Activated T-cell treated with anti-CD3 and anti-CD28 coated beads, Interleukin-2, amount 50 U/mL, for 1 hour (primary cell): ENCODE measurements around the gene BRAT1.

ENCODE experiments used
- DNase-seq: peaks from one replicate; pipeline ENCODE4 v3.0.0-alpha.2; 2020

The BRAT1 gene

DNA sequence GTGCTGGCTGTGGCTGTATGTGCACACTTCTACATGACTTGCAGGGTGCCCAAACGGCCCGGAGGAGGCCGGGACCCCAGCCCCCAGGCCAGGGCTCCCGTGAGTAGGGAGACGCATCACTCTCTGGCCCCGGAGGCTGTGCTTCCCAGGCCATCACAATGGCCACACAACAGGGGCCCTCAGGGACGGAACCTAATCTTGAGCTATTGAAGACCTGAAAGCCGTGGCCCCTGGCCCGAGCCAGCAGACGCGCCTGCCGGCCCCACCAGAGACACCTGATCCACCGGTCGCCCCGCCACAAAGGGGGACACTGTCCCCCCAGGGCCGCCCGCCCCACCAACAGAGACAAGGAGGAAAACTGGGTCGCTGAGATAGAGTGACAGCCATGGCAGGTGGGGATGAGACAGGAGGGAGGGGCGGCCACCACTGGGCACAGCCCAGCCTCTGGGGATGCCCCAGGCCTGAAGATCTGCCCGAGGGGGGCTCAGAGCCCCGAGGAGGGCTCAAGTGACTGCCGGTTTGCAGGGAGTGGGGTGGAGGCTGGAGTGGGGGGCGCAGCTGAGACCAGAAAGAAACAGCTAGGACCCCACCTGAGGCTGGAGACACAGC, 45.9 kb downstream of the BRAT1 start:
- DNase-seq = peak; percentile 32

DNA sequence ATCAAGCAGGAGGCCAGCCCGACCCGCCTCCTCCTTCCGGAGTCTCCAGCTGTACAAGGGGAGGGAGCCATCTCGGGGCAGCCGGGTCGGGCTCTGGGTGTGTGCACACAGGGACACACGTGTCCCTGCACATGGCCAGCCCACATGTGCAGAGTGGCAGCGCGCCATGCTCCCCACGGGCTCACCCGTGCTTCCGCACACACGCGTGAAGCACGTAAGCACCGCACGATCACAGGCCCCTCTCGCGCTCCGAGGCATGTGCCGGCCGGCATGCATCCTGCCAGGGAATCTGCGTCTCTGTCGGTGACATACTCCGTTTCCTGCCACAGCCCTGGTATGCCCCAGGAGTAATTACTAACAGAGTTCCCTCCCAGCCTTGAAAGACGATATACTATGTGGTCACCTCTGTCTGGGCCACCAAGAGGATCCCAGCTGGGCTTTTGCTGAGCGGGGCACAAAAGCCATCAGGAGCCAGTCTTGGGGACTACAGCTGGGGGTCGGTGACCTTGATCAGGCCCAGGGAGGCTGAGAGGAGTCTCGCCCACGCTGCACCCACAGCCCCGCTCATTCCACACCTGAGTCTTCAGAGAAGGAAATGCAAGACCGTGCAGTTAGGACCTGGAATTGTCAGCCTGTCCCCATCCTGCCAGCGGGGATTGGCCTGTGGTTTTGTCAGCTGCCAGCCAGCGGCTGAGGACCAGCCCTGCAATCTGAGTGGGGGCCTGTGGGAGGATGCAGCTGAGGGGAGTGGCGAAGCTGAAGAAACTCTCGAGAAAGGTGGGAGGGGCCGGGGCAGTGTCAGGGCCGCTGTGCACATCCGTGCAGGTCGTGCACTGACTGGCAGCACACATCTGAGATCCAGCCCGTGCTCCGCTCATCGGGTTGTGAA, 46.8 kb downstream of the BRAT1 start:
- peak; percentile 75 for DNase-seq

DNA sequence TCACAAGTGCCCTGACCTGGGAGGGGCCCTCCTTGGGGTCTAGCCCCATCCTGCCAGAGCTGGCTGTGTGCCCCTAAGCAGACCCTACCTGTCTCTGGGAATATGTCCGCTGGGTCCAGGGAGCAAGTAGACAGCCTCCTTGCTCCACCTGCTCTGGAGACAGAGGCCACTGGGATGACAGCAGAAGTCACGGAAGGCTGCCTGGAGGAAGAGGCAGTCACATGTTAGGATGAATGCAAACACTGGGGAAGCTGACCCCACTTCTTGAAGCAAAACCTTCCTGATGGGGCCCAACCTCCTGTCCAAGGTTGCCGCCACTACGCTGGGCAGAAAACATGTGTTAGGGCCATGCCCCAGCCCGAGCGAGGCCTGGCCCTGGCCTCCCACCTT, 47.4 kb downstream of the BRAT1 start:
- no peak for DNase-seq

DNA sequence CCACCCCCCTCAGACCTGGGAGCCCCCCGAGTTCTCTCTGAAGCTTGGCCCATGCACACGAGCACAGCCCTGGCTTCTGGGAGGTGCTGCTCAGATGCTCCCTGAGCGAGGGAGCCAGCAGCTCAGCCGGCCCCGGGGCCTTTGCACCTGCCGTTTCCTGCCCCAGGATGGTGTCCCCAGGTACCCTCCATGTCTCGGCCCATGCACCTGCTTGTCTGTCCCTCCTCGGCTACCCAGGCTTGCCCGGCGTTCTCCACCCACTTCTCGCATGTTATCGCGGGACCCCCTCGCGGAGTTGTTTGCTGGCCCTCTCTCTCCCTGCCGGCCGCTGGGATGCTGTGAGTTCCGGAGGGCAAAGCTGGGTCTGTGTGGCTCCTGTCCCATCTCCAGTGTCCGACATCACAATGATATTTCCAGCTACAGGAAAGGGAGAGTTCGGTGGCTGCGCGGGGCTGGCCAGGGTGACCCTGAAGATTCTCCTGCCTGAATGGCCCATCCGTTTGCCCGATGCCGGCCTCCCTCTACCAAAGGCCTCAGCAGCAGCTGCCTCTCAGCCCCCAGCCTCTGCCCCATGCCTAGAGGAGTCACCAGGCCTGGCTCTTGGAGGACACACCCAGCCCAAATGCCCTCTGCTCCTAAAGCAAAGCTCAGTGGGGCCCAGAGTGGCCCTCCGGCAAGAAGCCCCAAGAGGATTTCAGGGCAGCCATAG, 48.0 kb downstream of the BRAT1 start:
- DNase-seq = no peak

DNA sequence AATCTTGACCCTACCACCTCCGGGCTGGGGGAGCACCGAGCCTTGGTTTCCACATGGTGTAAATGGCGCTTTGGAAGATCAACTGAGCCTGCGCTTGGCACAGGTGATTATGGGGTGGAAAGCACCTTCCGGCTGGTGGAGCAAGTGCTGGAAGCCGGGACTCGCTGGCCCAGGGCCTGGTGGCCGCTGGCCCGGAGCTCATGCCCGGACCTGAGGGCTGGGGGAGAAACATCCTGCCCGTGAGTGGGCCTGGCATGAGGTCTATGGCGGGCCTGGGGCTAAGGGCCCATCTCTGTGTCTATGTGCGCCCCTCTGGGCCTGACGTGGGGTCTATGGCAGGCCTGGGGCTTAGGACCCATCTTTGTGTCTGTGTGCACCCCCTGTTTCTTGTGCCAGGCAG, 49.9 kb downstream of the BRAT1 start:
- DNase-seq = no peak

DNA sequence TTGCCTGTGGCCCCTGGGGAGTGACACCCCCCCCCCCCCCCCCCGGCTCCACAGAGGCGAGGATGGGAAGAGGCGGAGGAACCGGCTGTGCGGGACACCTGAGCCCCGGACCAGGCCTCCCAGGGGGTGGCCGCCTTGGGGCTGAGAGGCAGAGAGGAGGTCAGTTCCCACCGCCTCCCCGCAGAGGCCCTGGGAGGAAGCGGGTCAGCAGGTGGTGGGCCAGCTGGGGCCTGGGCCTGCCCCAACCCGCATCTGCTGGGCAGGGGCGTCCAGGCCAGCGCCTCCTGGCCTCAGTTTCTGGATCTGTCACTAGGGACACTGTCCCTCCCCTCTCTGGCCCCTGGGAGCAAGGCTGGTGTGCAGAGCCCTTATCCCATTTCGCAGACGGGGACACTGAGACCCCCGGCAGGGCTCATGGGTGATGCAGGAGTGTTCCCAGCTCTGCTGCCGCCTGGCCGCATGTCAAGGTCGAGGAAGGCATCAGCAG, 50.4 kb downstream of the BRAT1 start:
- DNase-seq = no peak

DNA sequence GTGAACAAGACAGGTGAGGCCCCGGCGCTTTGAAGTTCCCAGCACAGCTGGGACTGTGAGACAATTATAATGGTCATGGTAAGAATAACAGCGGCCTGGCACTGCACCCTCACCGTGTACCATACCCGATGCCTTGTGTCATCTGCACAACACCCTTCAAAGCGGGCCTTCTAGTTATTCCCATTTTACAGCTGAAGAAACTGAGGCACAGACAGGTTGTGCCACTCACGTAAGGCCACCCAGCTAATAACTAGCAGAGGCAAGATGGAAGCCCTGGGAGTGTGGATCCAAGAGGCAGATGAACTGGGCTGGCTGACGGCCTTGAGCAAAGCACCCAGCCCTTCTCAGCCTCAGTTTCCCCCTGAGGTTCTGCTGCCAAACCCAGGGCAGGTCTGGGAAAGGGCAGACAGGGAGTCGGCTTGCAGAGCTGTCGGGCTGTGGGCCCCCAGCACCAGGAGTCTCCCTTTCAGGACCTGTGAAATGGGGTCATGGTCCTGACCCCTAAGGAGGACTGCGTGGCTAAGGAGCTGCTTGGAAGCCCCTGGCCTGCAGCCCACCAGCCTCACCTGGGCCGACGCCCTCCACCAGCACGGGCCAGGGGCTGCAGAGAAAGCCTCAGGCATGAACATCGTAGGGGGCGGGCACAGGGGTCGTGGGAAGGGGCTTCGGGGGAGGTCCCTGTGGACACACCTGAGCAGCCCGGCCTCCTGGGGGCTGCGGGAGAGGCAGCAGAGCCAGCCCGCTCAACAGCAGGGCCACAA, 51.0 kb downstream of the BRAT1 start:
- no peak for DNase-seq

DNA sequence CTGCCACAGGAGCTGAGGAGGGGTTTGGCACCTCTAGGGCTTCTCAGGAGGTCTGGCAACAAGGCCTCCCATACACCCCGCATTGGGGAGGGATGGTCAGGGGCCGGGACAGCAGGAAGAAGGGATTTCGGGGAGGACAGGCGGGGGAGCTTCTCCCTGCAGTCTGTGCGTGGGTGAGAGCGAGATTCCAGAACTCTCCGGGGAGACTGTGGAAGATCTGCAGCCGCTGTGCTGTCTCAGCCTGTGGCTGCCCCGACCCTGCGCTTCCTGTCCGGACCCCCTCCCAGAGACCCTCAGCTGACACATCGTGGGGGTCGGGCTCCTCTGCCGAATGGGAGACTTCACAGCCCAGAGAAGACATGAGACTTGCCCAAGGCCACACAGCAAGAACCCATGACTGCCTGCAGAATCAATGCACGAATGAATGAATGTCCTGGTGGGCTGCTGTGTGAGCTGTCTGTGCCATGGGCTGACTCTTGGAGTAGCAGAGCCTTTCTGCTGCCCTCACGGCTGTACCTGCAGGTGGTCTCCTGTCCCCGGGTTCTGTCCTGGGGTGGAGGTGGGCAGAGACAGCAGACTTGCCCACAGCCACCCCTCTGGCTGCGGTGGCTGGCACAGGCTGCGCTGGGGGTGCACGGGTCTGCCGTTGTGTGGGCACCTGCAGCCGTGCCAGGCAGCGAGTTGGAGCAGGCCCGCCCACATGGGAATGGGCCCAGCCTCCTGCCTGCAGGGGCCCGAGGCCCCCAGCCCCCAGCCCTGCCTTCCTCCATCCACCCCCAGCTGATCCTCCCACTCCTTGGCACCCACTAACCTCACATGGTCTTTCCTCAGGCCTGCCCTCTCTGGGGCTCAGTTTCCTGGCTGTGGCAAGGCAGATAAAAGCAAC, 52.0 kb downstream of the BRAT1 start:
- DNase-seq = no peak

DNA sequence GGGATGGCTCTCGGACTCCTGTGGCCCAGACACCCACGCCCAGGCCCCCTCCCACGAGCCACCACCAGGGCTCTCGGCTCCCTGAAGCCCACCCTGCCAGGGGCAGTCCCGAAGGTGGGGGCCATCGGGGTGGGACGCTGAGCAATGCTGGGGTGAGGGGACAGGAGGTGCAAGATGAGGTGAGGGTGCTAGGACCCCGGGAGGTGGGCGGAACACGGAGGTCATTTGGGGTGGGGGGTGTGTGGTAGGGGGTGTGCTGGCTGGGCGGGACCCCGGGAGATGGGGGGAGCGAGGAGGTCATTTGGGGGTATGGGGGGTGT, 52.7 kb downstream of the BRAT1 start:
- no peak for DNase-seq

DNA sequence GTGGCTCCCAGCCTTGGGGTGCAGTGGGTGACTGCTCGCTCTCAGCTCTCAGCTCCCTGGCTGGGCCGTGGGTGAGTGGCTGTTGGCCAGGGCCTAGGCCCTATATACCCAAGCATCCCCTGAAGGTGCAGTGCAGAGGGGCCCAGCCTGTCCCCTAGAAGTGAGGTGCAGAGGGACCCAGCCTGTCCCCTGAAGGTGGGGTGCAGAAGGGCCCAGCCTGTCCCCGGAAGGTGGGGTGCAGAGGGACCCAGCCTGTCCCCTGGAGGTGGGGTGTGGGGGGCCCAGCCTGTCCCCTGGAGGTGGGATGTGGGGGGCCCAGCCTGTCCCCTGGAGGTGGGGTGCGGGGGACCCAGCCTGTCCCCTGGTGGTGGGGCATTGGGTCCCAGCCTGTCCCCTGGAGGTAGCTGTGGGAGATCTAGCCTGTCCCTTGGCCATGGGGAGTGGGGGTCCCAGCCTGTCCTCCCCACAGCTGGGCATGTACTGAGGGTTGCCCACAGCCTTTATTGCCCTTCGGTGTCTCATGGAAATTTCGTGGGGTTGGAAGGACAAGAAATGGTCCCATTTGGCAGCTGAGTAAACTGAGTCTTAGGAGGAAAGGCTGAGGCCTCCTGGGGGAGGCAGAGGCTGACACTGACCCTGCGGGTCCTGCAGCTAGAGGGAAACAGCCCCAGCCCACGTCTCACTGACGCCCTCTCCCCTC, 53.2 kb downstream of the BRAT1 start:
- no peak for DNase-seq

DNA sequence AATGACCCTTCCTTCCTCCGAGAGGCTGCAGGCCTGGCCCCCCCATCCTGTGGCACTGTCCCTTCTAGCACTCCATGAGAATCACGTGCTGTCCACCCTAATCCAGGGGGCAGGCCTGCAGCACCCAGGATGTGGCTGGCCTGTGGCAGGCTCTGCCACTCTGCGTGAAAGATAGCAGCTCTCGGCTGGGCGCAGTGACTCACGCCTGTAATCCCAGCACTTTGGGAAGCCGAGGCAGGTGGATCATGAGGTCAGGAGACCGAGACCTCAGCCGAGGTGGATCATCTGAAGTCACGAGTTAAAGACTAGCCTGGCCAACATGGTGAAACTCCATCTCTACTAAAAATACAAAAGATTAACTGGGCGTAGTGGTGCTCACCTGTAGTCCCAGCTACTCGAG, 54.6 kb downstream of the BRAT1 start:
- DNase-seq = no peak

DNA sequence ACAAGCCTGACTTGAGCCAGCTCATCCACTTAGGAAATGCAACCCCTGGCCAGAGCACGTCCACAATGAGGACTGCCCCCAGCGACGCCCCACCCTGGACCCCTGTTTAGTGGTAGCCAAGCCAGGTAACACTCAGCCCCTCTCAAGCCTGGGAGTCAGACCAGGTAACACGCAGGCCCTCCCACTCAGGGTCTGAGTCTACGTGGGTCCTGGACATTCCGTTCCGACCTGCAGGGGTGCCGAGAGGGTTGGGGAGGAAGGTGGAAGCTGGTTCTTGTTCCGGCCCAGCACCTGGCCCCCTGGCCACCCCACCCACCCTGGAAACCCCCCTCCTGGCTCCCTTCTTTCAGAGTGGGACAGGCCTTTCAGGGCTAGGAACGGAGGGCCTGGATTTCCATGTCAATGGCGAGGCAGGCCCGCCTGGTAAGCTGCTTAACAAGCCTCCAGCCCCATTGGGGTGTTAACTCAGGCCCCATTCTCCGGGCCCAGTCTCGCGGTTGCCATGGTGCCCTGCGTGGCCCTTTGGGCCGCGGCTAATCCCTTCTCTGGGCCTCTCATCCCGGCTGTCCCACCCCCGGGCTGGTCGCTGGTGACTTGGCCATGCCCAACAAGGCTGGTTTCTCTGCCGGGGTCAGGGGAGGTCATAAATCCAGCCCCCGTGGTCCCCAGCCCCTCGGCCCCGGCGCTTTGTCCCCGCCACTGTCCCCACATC, 55.4 kb downstream of the BRAT1 start:
- no peak for DNase-seq

DNA sequence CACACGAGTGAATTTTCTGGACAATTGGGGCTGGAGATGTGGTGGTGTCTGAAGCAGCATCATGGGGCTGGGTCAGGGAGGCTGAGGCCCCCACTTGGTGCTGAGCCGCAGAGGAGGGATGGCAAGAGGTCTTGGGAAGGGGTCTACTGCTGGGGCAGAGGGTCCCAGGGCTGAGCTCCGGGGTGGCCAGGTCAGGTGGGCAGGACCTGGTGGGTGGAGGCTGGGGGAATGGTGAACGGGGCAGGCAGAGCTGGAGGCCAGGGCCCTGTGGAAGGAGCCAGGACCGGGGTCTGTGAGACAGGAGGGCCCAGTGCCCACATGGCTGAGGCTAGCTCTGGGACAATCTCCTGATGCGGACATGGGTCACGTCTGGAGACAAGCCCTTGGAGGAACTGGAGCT, 56.1 kb downstream of the BRAT1 start:
- no peak for DNase-seq

DNA sequence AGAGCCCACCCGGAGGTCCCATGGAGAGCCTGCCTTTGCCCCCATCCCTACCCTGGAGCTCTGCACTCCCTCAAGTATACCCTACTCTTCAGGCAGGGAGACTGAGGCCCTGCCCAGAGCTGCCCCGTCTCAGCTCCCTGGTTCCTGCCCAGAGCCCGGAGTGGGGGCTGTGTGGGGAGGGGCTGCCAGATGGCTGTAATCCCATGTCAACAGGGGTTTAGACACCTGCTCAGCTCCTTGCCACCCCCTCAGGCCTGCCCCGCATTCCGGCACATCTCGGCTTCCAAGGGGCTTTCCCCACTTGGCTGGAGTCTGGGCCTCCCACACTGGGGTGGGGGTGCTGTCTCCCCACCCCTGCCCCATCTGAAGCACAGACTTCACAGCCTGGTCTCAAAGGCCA, 56.6 kb downstream of the BRAT1 start:
- DNase-seq = no peak

DNA sequence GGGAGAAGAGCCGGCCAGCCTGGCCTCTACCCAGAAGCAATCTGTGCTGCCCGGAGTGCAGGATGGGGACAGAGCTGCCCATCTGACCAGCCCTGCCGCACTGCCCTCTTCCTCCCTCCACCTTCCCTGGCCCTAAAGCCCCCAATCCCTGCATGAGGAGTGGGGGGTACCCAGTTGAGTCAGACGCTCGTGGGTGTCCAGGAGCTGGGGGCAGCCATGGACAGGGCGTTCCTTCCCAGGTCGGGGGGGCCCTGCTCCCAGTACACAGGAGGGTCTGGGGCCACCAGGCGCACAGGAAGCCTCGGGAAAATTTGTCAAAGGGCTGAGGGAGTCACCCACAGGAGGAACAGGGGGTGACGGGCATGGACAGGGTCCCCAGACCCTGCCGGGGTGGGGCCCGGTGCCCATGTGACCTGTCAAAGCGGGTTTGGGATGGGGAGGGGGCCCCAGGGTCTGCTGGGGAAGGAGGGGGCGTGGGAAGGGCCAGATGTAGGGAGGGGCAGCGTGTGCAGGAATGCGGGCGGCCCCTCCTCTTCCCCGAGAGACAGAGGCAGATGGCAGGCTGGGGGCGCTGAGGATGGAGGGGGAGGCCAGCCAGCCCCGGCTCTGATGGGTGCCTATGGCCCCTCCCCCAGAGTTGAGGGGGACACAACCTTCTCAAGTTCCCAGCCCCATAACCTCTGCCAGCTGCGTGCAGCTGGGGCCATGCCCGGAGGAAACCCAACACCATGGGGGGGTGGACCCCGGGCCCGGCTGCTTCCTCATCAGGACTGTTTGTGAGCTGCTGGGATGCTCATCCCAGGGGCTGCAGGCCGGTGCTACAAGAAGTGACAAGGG, 57.6 kb downstream of the BRAT1 start:
- DNase-seq = no peak

DNA sequence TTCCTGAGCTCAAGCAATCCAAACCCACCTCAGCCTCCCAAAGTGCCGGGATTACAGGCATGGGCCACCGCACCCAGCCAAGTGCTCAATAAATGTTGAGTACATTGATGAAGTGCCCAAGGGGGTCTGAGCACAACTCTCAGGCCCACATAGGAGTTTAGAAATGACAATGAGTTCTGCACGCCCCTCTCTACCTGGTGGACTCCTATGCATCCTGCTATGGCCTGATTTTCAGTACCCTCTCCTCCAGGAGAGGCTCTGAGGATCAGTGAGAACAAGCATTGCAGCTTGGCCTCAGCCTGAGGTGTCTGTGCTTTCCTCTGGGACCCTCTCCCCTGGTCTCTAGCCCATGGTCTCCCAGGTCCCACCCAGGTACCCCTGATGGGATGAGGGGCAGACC, 58.3 kb downstream of the BRAT1 start:
- no peak for DNase-seq

DNA sequence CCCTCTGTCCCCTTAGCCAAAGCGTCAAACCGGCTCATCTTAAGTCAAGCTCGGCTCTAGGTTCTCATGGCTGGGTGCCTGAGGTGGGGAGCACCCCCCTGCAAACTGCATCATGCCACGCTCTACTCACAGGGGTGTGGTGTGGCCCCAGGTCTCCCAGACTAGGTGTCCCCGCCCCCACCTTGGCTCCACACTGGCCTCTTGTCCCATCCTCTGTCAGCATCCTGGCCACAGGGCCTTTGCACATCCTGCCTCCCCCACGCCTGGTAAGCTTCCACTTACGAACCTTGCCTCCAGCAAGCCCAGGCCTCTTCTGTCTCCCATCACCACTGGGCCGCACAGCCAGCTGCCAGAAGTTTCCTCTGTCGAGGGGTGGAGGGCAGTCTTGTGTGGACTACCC, 58.9 kb downstream of the BRAT1 start:
- no peak for DNase-seq

DNA sequence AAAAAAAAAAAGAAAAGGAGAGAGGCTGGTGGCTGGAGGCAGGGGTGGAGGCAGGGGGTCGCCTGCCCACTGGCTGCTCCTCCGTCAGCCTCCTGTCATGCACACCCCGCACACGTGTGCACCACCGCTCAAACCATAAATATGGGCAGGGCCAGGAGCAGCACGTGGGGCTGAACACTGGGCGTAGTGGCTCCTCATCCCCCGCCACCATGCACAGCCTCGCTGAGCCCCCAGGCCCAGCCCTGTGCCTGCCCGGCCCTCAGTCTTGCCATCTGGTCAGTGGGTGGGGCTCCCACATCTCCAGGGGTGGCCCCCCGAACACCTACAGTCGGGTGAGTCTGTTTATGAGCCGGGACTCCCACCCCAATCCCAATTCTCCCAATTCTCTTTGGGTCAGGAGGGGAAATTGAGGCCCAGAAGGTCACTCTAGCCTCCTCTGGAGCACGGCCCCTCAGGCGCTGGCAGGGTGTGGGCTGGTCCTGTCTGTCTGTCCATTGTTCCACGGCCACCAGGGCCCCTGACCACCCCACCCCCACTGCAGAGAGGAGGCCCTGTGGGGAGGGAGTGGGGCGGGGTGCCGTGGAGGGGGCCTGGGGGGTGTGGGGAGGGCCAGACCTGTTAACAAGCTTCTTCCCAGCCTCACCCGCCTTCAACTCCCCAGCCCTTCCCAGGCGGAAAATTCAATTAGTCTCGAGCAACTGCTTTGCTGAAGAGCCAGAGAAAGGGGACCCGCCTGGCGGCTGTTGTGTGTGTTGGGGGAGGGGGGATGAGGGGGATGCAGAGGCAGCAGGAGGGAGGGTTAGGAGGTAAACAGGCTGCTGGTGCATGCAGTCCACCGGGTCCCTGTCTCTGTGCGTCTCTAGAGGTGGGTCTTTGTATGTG, 59.7 kb downstream of the BRAT1 start:
- no peak for DNase-seq
